SK-N-SH (cell line): Measurements from ENCODE around the gene KIF1A.

Experiments used
- EZH2phosphoT487 ChIP-seq: fragments of 200-600 bp; sonication (generic); IDR thresholded peaks from 2 replicates; pipeline ENCODE4 v1.6.1; 2017; ENCODE audit warnings: low read depth, mixed run types, mild to moderate bottlenecking, antibody characterized with exemption, moderate library complexity, borderline replicate concordance
- POLR2AphosphoS5 ChIP-seq: IDR thresholded peaks from 2 replicates; pipeline ENCODE4 v1.6.1; 2012; ENCODE audit warnings: low read depth, low read length
- RAD21 ChIP-seq: IDR thresholded peaks from 2 replicates; pipeline ENCODE4 v1.6.1; 2012; ENCODE audit warnings: mild to moderate bottlenecking, low read length
- RFX5 ChIP-seq: IDR thresholded peaks from 2 replicates; pipeline ENCODE4 v1.6.1; 2012; ENCODE audit warnings: mild to moderate bottlenecking, improper control_type of control experiment, low read length
- RXRA ChIP-seq: IDR thresholded peaks from 2 replicates; pipeline ENCODE4 v1.4.0; 2012; ENCODE audit warnings: low read depth, mild to moderate bottlenecking, borderline replicate concordance
- SIN3A ChIP-seq: IDR thresholded peaks from 2 replicates; pipeline ENCODE4 v1.6.1; 2012; ENCODE audit warnings: low read depth, mild to moderate bottlenecking, low read length, moderate library complexity, borderline replicate concordance
- SMC3 ChIP-seq: IDR thresholded peaks from 2 replicates; pipeline ENCODE4 v1.6.1; 2012; ENCODE audit warnings: low read depth, low read length, improper control_type of control experiment
- TAF1 ChIP-seq: IDR thresholded peaks from 2 replicates; pipeline ENCODE4 v1.6.1; 2012; ENCODE audit warnings: low read depth, mild to moderate bottlenecking, low read length, moderate library complexity, borderline replicate concordance
- TF ChIP-seq, protein P1 (sequence below): fragments of 200-600 bp; sonication (generic); IDR thresholded peaks from 2 replicates; pipeline ENCODE4 v1.6.1; 2017; ENCODE audit warnings: antibody characterized with exemption, mild to moderate bottlenecking, moderate library complexity
- TF ChIP-seq, protein P2 (sequence below): fragments of 150-350 bp; IDR thresholded peaks from 2 replicates; pipeline ENCODE4 v1.6.1; 2016; ENCODE audit warnings: mild to moderate bottlenecking, low read depth, low read length
- TF ChIP-seq, protein P3 (sequence below): fragments of 150-350 bp; IDR thresholded peaks from 2 replicates; pipeline ENCODE4 v1.6.1; 2017; ENCODE audit warnings: antibody characterized with exemption, low read length, low read depth, borderline replicate concordance
- TF ChIP-seq, protein P4 (sequence below): IDR thresholded peaks from 2 replicates; pipeline ENCODE4; 2012
- TF ChIP-seq, protein P5 (sequence below): IDR thresholded peaks from 2 replicates; pipeline ENCODE4 v1.4.0; 2012; ENCODE audit warnings: low read depth

DNA sequence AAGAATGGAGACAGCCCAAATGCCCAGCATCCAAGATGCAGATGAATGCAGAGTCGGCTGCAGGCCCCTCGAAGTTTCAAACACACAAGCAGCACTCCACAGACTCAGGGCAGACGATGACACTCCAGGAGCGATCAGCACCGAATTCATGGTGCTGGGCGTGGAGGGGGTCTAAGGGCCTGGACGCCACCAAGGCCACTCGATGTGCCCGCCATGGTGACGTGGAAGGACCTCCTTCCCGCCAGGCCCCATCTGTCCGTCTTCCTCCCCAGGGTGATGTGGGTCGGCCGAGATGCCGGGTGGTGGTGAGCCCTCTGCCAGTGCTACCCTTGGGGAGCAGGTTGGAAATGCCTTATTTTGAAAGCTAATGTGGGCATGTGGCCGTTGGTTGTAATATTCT lies 9.4 kb downstream of the KIF1A start:
- TF ChIP-seq POLR2AphosphoS5 (no peak), TAF1 (no peak), SMC3 (no peak), SIN3A (no peak), RXRA (no peak), RAD21 (no peak), RFX5 (no peak), EZH2phosphoT487 (no peak)
- TF ChIP-seq, protein P1, sequence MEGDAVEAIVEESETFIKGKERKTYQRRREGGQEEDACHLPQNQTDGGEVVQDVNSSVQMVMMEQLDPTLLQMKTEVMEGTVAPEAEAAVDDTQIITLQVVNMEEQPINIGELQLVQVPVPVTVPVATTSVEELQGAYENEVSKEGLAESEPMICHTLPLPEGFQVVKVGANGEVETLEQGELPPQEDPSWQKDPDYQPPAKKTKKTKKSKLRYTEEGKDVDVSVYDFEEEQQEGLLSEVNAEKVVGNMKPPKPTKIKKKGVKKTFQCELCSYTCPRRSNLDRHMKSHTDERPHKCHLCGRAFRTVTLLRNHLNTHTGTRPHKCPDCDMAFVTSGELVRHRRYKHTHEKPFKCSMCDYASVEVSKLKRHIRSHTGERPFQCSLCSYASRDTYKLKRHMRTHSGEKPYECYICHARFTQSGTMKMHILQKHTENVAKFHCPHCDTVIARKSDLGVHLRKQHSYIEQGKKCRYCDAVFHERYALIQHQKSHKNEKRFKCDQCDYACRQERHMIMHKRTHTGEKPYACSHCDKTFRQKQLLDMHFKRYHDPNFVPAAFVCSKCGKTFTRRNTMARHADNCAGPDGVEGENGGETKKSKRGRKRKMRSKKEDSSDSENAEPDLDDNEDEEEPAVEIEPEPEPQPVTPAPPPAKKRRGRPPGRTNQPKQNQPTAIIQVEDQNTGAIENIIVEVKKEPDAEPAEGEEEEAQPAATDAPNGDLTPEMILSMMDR = no peak
- TF ChIP-seq, protein P2, sequence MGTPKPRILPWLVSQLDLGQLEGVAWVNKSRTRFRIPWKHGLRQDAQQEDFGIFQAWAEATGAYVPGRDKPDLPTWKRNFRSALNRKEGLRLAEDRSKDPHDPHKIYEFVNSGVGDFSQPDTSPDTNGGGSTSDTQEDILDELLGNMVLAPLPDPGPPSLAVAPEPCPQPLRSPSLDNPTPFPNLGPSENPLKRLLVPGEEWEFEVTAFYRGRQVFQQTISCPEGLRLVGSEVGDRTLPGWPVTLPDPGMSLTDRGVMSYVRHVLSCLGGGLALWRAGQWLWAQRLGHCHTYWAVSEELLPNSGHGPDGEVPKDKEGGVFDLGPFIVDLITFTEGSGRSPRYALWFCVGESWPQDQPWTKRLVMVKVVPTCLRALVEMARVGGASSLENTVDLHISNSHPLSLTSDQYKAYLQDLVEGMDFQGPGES = no peak
- TF ChIP-seq, protein P3, sequence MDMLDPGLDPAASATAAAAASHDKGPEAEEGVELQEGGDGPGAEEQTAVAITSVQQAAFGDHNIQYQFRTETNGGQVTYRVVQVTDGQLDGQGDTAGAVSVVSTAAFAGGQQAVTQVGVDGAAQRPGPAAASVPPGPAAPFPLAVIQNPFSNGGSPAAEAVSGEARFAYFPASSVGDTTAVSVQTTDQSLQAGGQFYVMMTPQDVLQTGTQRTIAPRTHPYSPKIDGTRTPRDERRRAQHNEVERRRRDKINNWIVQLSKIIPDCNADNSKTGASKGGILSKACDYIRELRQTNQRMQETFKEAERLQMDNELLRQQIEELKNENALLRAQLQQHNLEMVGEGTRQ = no peak
- TF ChIP-seq, protein P4, sequence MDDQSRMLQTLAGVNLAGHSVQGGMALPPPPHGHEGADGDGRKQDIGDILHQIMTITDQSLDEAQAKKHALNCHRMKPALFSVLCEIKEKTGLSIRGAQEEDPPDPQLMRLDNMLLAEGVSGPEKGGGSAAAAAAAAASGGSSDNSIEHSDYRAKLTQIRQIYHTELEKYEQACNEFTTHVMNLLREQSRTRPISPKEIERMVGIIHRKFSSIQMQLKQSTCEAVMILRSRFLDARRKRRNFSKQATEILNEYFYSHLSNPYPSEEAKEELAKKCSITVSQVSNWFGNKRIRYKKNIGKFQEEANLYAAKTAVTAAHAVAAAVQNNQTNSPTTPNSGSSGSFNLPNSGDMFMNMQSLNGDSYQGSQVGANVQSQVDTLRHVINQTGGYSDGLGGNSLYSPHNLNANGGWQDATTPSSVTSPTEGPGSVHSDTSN = no peak
- TF ChIP-seq, protein P5, sequence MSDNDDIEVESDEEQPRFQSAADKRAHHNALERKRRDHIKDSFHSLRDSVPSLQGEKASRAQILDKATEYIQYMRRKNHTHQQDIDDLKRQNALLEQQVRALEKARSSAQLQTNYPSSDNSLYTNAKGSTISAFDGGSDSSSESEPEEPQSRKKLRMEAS = no peak
